ENCODE measurements around the gene SORBS2. TPM values are rescaled to one million over a fixed set of nuclear protein-coding genes. Genes with fewer than 3 reads are reported as not detected.

Gene SORBS2
- total and polyA plus RNA-seq, 9 donors = 17.4 to 204 (median 32.7) TPM

- no peaks in the 10 kb centered on the region for H3K27me3 ChIP-seq
- DNase-seq = no peak
- no peak overlapping the region for H3K4me3 ChIP-seq
- H3K4me1 ChIP-seq (ENCODE audit: insufficient read depth) = no peaks in the 10 kb centered on the region
- no peak overlapping the region for H3K27ac ChIP-seq
- intact Hi-C loops (cut with DNase I) = no loop called here
- H3K36me3 ChIP-seq = no peaks in the 10 kb centered on the region
- no peaks in the 10 kb centered on the region for H3K9me3 ChIP-seq
- no peak for TF ChIP-seq POLR2A (IDR thresholded peaks at IDR 0.05)
- no peak for TF ChIP-seq EP300 (IDR thresholded peaks at IDR 0.05)
- no peak for TF ChIP-seq CTCF (IDR thresholded peaks at IDR 0.05)
- WGBS, 3 donors = 43 to 57% (median 47%) methylated on average over 4 of the region's 4 CpGs
Observed at GRCh38 chr4:185672618-185673017, 139.4 kb downstream of the SORBS2 start.

GRCh38 chr4:185672151-185672550 lies 139.8 kb downstream of the SORBS2 start:
- H3K27ac ChIP-seq = no peak overlapping the region
- TF ChIP-seq CTCF (IDR thresholded peaks at IDR 0.05) (no peak), EP300 (IDR thresholded peaks at IDR 0.05) (no peak), POLR2A (IDR thresholded peaks at IDR 0.05) (no peak)
- no peaks in the 10 kb centered on the region for H3K27me3 ChIP-seq
- H3K4me3 ChIP-seq = no peak overlapping the region
- H3K36me3 ChIP-seq = no peaks in the 10 kb centered on the region
- H3K9me3 ChIP-seq = no peaks in the 10 kb centered on the region
- WGBS, 3 donors = 12 to 23% (median 19%) methylated on average over 2 of the region's 2 CpGs
- intact Hi-C loops (cut with DNase I) = no loop called here
- no peaks in the 10 kb centered on the region for H3K4me1 ChIP-seq (ENCODE audit: insufficient read depth)
- no peak for DNase-seq

- Histone ChIP-seq H3K36me3 (no peaks in the 10 kb centered on the region), H3K4me3 (no peak overlapping the region), H3K27me3 (no peaks in the 10 kb centered on the region), H3K27ac (no peak overlapping the region), H3K9me3 (no peaks in the 10 kb centered on the region), H3K4me1 (ENCODE audit: insufficient read depth) (no peaks in the 10 kb centered on the region)
- no peak for TF ChIP-seq EP300 (IDR thresholded peaks at IDR 0.05)
- TF ChIP-seq POLR2A (IDR thresholded peaks at IDR 0.05) = no peak
- TF ChIP-seq CTCF (IDR thresholded peaks at IDR 0.05) = no peak
- WGBS, 3 donors = 34 to 65% (median 54%) methylated on average over 4 of the region's 4 CpGs
- intact Hi-C loops (cut with DNase I) = no loop called here
- no peak for DNase-seq
Observed at GRCh38 chr4:185671496-185671895, 140.5 kb downstream of the SORBS2 start.

- H3K36me3 ChIP-seq = no peaks in the 10 kb centered on the region
- intact Hi-C loops (cut with DNase I) = no loop called here
- H3K9me3 ChIP-seq = no peaks in the 10 kb centered on the region
- DNase-seq = no peak
- H3K27ac ChIP-seq = no peak overlapping the region
- no peak overlapping the region for H3K4me3 ChIP-seq
- WGBS, 3 donors = 84 to 91% (median 84%) methylated on average over 2 of the region's 2 CpGs
- no peaks in the 10 kb centered on the region for H3K27me3 ChIP-seq
- TF ChIP-seq EP300 (IDR thresholded peaks at IDR 0.05) (no peak), CTCF (IDR thresholded peaks at IDR 0.05) (no peak), POLR2A (IDR thresholded peaks at IDR 0.05) (no peak)
- no peaks in the 10 kb centered on the region for H3K4me1 ChIP-seq (ENCODE audit: insufficient read depth)
Observed at GRCh38 chr4:185671066-185671465, 140.9 kb downstream of the SORBS2 start.

GRCh38 chr4:185669288-185669687 lies 142.7 kb downstream of the SORBS2 start:
- H3K36me3 ChIP-seq = no peaks in the 10 kb centered on the region
- H3K27ac ChIP-seq = no peak overlapping the region
- no peaks in the 10 kb centered on the region for H3K27me3 ChIP-seq
- TF ChIP-seq POLR2A (IDR thresholded peaks at IDR 0.05) = no peak
- TF ChIP-seq CTCF (IDR thresholded peaks at IDR 0.05) = no peak
- no peak for TF ChIP-seq EP300 (IDR thresholded peaks at IDR 0.05)
- 89 to 99% (median 91%) methylated on average over 7 of the region's 7 CpGs for WGBS, 3 donors
- intact Hi-C loops (cut with DNase I) = no loop called here
- no peaks in the 10 kb centered on the region for H3K9me3 ChIP-seq
- no peak overlapping the region for H3K4me3 ChIP-seq
- no peak for DNase-seq
- H3K4me1 ChIP-seq (ENCODE audit: insufficient read depth) = no peaks in the 10 kb centered on the region
